ENCODE measurements around the gene POLR1G.
A peak's percentile ranks its signal among the peaks of the same experiment; 100 is the strongest.

POLR1G gene

GRCh38 chr19:45406226-45407090, at the start of gene POLR1G:
Gene POLR1G (plus strand): TSS chr19:45406644. CDS start chr19:45406697, 53 bp downstream.
- peak; percentile 64 for DNase-seq
- in situ Hi-C loops (cut with HindIII; ENCODE audit: low pct_ligation_motif_present, low sequenced_read_pairs), result no loop called here
- no peak for TF ChIP-seq CTCF (IDR thresholded peaks at IDR 0.05; ENCODE audit: low read depth, low read length, missing control alignments)
- H3K27ac ChIP-seq, result peak within 1 kb of the TSS; percentile 100
- peak within 1 kb of the TSS; percentile 92 for H3K4me3 ChIP-seq (ENCODE audit: low read depth, low read length)
- H3K27me3 ChIP-seq (replicated peaks), result no peaks in the 10 kb centered on the region
- H3K36me3 ChIP-seq (replicated peaks), result peaks cover 5% of the 10 kb centered on the region

GRCh38 chr19:45356760-45357444, 49.5 kb upstream of the POLR1G start:
- Histone ChIP-seq H3K36me3 (replicated peaks) (peaks cover 89% of the 10 kb centered on the region), H3K4me3 (ENCODE audit: low read depth, low read length) (no peak overlapping the region), H3K27me3 (replicated peaks) (no peaks in the 10 kb centered on the region), H3K27ac (no peak overlapping the region)
- DNase-seq, result no peak
- TF ChIP-seq CTCF (IDR thresholded peaks at IDR 0.05; ENCODE audit: low read depth, low read length, missing control alignments), result no peak
- in situ Hi-C loops (cut with HindIII; ENCODE audit: low pct_ligation_motif_present, low sequenced_read_pairs), result no loop called here

GRCh38 chr19:45357445-45357783, 49.0 kb upstream of the POLR1G start:
- Histone ChIP-seq H3K27ac (no peak overlapping the region), H3K4me3 (ENCODE audit: low read depth, low read length) (no peak overlapping the region), H3K36me3 (replicated peaks) (peaks cover 88% of the 10 kb centered on the region), H3K27me3 (replicated peaks) (no peaks in the 10 kb centered on the region)
- in situ Hi-C loops (cut with HindIII; ENCODE audit: low pct_ligation_motif_present, low sequenced_read_pairs), result no loop called here
- TF ChIP-seq CTCF (IDR thresholded peaks at IDR 0.05; ENCODE audit: low read depth, low read length, missing control alignments), result no peak
- DNase-seq, result no peak

GRCh38 chr19:45358213-45358792, 48.1 kb upstream of the POLR1G start:
- peaks cover 89% of the 10 kb centered on the region for H3K36me3 ChIP-seq (replicated peaks)
- DNase-seq, result no peak
- no peak overlapping the region for H3K27ac ChIP-seq
- H3K4me3 ChIP-seq (ENCODE audit: low read depth, low read length), result no peak overlapping the region
- in situ Hi-C loops (cut with HindIII; ENCODE audit: low pct_ligation_motif_present, low sequenced_read_pairs), result no loop called here
- no peaks in the 10 kb centered on the region for H3K27me3 ChIP-seq (replicated peaks)
- no peak for TF ChIP-seq CTCF (IDR thresholded peaks at IDR 0.05; ENCODE audit: low read depth, low read length, missing control alignments)

- Histone ChIP-seq H3K4me3 (ENCODE audit: low read depth, low read length) (no peak overlapping the region), H3K27me3 (replicated peaks) (no peaks in the 10 kb centered on the region), H3K36me3 (replicated peaks) (peaks cover 75% of the 10 kb centered on the region), H3K27ac (no peak overlapping the region)
- in situ Hi-C loops (cut with HindIII; ENCODE audit: low pct_ligation_motif_present, low sequenced_read_pairs), result no loop called here
- no peak for TF ChIP-seq CTCF (IDR thresholded peaks at IDR 0.05; ENCODE audit: low read depth, low read length, missing control alignments)
- no peak for DNase-seq
These were observed 44.8 kb upstream of the POLR1G start for GRCh38 chr19:45361608-45362007.
